NCI-H82 (cell line): ENCODE results near the gene LCN10.
"Not testable (repeated sequence)": the region's sequence is repeated elsewhere in the genome, so short reads cannot be mapped to it uniquely, and the experiment has no call there.

Experiments
- DNase-seq: peaks from one replicate; lab custom pipeline; 2025; lab: John Stamatoyannopoulos, UW

LCN10 gene

GRCh38 chr9:136771907-136772415 is 29.2 kb upstream of the LCN10 start:
- no peak for DNase-seq

GRCh38 chr9:136769710-136770191 is 27.0 kb upstream of the LCN10 start:
- peak; percentile 78 for DNase-seq

- DNase-seq = peak; percentile 83
Measured at GRCh38 chr9:136766410-136767120, 23.8 kb upstream of the LCN10 start.

GRCh38 chr9:136765745-136766409 is 23.1 kb upstream of the LCN10 start:
- DNase-seq = not testable (repeated sequence)

GRCh38 chr9:136765041-136765440 is 22.3 kb upstream of the LCN10 start:
- DNase-seq = no peak

- DNase-seq = no peak
Measured at GRCh38 chr9:136764301-136764891, 21.7 kb upstream of the LCN10 start, which contains the start of gene LCN15. Gene LCN15 (minus strand): TSS chr9:136764518. CDS start chr9:136764488, 30 bp downstream.

GRCh38 chr9:136763649-136764035 is 20.9 kb upstream of the LCN10 start:
- no peak for DNase-seq

- DNase-seq = peak; percentile 92
Measured at GRCh38 chr9:136762915-136763648, 20.3 kb upstream of the LCN10 start.

- DNase-seq = no peak
Measured at GRCh38 chr9:136762221-136762691, 19.5 kb upstream of the LCN10 start.

GRCh38 chr9:136761545-136761981 is 18.8 kb upstream of the LCN10 start:
- no peak for DNase-seq

GRCh38 chr9:136760834-136761544 is 18.2 kb upstream of the LCN10 start:
- DNase-seq = peak; percentile 83

GRCh38 chr9:136760424-136760823 is 17.7 kb upstream of the LCN10 start:
- DNase-seq = no peak

- DNase-seq = no peak
Measured at GRCh38 chr9:136759436-136760325, 16.9 kb upstream of the LCN10 start.

- no peak for DNase-seq
Measured at GRCh38 chr9:136759001-136759400, 16.3 kb upstream of the LCN10 start.

- DNase-seq = no peak
Measured at GRCh38 chr9:136757751-136758140, 15.0 kb upstream of the LCN10 start.

GRCh38 chr9:136757328-136757727 is 14.6 kb upstream of the LCN10 start:
- DNase-seq = no peak

GRCh38 chr9:136756836-136757235 is 14.1 kb upstream of the LCN10 start:
- no peak for DNase-seq

- no peak for DNase-seq
Measured at GRCh38 chr9:136756134-136756438, 13.3 kb upstream of the LCN10 start.

- not testable (repeated sequence) for DNase-seq
Measured at GRCh38 chr9:136755302-136756133, 12.8 kb upstream of the LCN10 start.
